ENCODE results near the gene PIGV. TPM values are rescaled to one million over a fixed set of nuclear protein-coding genes. Genes with fewer than 3 reads are reported as not detected.

The PIGV gene
- total and polyA plus RNA-seq, 2 donors (not counting 1 experiment from before 2014, with no cell fraction given), result 9.2 to 17.4 TPM

GRCh38 chr1:26826261-26827105, 38.7 kb downstream of the PIGV start, which contains the start of gene ZDHHC18:
ZDHHC18 (plus strand) TSS chr1:26826688; CDS start chr1:26826805, 117 bp downstream.
- whole genome bisulfite sequencing (ENCODE audit: insufficient coverage), result under 1% methylated on average over 107 of the region's 107 CpGs
- Histone ChIP-seq H4K20me1 (ENCODE audit: control insufficient read depth, insufficient read depth, low read length, poor library complexity, severe bottlenecking) (peaks cover 14% of the 10 kb centered on the region), H3K27me3 (replicated peaks in 1 of 4; ENCODE audit: control extremely low read depth in 1 of 4, control insufficient read depth in 3 of 4, insufficient read depth in 4 of 4, low read length in 3 of 4) (peaks cover 0 to 16% (median 4%) of the 10 kb centered on the region in 4 experiments), H3K4me2 (replicated peaks; ENCODE audit: low read depth, low read length, poor library complexity, severe bottlenecking) (peak within 1 kb of the TSS; percentile 99), H3K27ac (ENCODE audit: low read length in 2 of 2) (peak within 1 kb of the TSS; percentile 22 to 64), H3K9me3 (ENCODE audit: control extremely low read depth in 1 of 3, control insufficient read depth in 2 of 3, insufficient read depth in 1 of 3, low read length in 2 of 3) (no peaks in the 10 kb centered on the region), H3K9ac (ENCODE audit: low read length) (peak within 1 kb of the TSS; percentile 76), H3K79me2 (ENCODE audit: control insufficient read depth, insufficient read depth, low read length) (peaks cover 22% of the 10 kb centered on the region), H3K36me3 (replicated peaks in 1 of 2; ENCODE audit: control extremely low read depth in 1 of 2, control insufficient read depth in 1 of 2, extremely low read depth in 1 of 2, insufficient read depth in 2 of 2, low read length in 1 of 2) (peaks cover 0 to 5% of the 10 kb centered on the region in 2 experiments), H2AFZ (ENCODE audit: insufficient read depth, low read depth, low read length, poor library complexity, severe bottlenecking) (peak within 1 kb of the TSS; percentile 93), H3K4me1 (ENCODE audit: control insufficient read depth in 2 of 2, insufficient read depth in 2 of 2, low read length in 2 of 2) (peaks cover 32 to 52% of the 10 kb centered on the region in 2 donors), H3K4me3 (ENCODE audit: control extremely low read depth in 1 of 5, extremely low read depth in 1 of 5, insufficient read depth in 1 of 5, low read depth in 2 of 5, low read length in 4 of 5) (peak within 1 kb of the TSS; percentile 48 to 89 (median 66))
- intact Hi-C loops (cut with micrococcal nuclease), result no loop called here
- ATAC-seq (ENCODE audit: low read depth) (peak; percentile 92), DNase-seq (peak; percentile 82)
- POLR2A ChIA-PET, result interaction anchor here (0.5 kb wide), 1 partner anchor 43 kb away, joined by 3 read pairs; no protein-coding TSS in a partner anchor
- no peaks in the 10 kb centered on the region for H3K9me3 Mint-ChIP-seq (ENCODE audit: insufficient read depth)
- H3K4me1 Mint-ChIP-seq, result peaks cover 49% of the 10 kb centered on the region
- H3K27ac Mint-ChIP-seq, result peak within 1 kb of the TSS; percentile 88
- H3K27me3 Mint-ChIP-seq, result peaks cover 7% of the 10 kb centered on the region
- no peak for TF ChIP-seq EZH2 (IDR thresholded peaks at IDR 0.05; ENCODE audit: borderline replicate concordance, insufficient read depth, low read depth, low read length, poor library complexity, severe bottlenecking)
- TF ChIP-seq CTCF (IDR thresholded peaks at IDR 0.05), result peak; percentile 48
- peak within 1 kb of the TSS; percentile 93 for H3K4me3 Mint-ChIP-seq
- CTCF ChIA-PET, result interaction anchor here (0.6 to 8.2 kb wide), 5 partner anchors 10 to 327 kb away, joined by 3 to 153 read pairs (median 4); no protein-coding TSS in a partner anchor
